Fibroblast of skin of back (primary cell): ENCODE measurements around the gene YAF2. TPM values are rescaled to one million over a fixed set of nuclear protein-coding genes. Genes with fewer than 3 reads are reported as not detected.
A peak's percentile ranks its signal among the peaks of the same experiment; 100 is the strongest.

Experiments
- DNase-seq: peaks from one replicate; pipeline ENCODE4 v3.0.0-alpha.2; 2013
- polyA plus RNA-seq, 2 experiments: library from polyadenylated mRNA; unstranded; fragments of 120-200 nt; gene quantifications; one replicate each; pipeline ENCODE4 v1.2.1, GENCODE V29; 2013; ENCODE audit not compliant: insufficient read length in 2 of 2

YAF2 gene, protein sequence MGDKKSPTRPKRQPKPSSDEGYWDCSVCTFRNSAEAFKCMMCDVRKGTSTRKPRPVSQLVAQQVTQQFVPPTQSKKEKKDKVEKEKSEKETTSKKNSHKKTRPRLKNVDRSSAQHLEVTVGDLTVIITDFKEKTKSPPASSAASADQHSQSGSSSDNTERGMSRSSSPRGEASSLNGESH
- polyA plus RNA-seq (2013, experiment 1 of 2; ENCODE audit: insufficient read length) = 15.2 TPM
- 13.0 TPM for polyA plus RNA-seq (2013, experiment 2 of 2; ENCODE audit: insufficient read length)

- peak; percentile 88 for DNase-seq
Measured at GRCh38 chr12:42238240-42239140, at the start of gene YAF2. Gene YAF2, minus strand, starts transcription at chr12:42238248. Its CDS starts 68 bp downstream, at chr12:42238180.

DNA sequence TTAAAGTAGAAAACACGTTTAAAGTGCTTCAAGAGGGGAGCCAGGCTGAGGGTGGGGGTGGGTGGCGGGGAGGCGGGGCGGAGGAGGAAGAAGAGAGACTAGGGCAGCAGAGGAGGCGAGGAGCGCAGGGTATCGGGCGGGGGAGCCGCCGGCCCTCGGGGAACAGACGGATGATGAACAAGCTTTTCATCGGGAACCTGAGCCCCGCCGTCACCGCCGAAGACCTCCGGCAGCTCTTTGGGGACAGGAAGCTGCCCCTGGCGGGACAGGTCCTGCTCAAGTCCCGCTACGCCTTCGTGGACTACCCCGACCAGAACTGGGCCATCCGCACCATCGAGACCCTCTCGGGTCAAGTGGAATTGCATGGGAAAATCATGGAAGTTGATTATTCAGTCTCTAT, 48.7 kb upstream of the YAF2 start:
- DNase-seq = no peak

GRCh38 chr12:42285431-42285830, 47.4 kb upstream of the YAF2 start:
- no peak for DNase-seq

DNA sequence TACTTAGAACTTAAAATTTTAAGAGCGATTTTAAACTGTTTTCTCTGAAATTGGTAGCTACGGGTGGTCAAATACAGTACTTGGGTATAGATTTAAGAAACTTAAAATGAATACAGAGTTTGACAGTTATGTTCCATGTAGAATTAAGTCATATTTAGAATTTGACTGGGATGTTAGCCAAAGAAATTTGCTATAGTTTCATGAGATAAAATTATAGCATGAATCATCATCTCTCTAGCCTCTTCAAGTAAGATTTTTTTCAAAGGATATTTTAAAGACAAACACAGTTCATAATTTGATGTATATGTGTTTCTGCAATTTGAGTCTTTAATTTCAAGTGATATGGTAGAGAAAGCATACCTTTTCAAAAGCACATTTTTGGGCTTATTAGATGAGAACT, 46.8 kb upstream of the YAF2 start:
- DNase-seq = peak; percentile 59

DNA sequence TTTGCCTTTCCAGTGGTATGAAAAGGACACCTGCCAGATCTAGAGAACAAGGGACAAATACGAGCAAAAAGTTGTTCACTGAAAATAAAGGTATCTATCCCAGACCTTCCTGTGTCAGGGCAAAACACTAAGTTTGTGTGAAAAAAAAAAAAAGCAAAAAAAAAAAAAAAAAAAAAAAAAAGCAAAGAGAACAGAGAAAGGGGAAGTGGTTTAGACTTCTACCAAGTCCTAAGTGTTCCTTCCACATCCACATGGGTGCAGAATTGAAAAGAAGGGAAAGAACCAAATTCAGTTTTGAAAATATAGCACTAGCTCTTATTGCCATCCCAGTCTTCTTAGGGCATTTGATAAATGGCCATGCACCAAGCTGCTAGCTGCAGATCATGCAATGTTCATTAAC, 46.1 kb upstream of the YAF2 start:
- no peak for DNase-seq

GRCh38 chr12:42283739-42284138, 45.7 kb upstream of the YAF2 start:
- no peak for DNase-seq

- DNase-seq = no peak
Measured at GRCh38 chr12:42282294-42282693, 44.2 kb upstream of the YAF2 start.

GRCh38 chr12:42281844-42282243, 43.8 kb upstream of the YAF2 start:
- DNase-seq = no peak

- no peak for DNase-seq
Measured at GRCh38 chr12:42281278-42281677, 43.2 kb upstream of the YAF2 start.

DNA sequence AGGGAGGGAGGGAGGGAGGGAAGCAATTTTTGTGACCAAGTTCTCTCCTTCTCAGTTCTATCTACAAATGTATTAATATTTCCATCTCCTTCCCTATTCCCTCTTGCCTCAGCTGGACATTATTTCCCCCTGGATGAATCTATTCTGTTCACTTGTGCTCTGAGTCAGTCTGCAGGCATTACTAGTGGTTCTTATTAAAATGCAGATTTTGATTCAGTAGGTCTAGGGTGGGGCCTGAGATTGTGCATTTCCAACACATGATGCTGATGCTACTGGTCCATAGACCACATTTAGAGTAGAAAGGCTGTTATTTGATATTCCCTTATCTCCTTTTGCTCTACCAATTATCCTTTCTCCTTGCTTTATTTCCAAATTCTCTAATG, 40.1 kb upstream of the YAF2 start:
- no peak for DNase-seq

- no peak for DNase-seq
Measured at GRCh38 chr12:42277396-42278127, 39.5 kb upstream of the YAF2 start.

GRCh38 chr12:42275499-42275898, 37.5 kb upstream of the YAF2 start:
- DNase-seq = no peak

DNA sequence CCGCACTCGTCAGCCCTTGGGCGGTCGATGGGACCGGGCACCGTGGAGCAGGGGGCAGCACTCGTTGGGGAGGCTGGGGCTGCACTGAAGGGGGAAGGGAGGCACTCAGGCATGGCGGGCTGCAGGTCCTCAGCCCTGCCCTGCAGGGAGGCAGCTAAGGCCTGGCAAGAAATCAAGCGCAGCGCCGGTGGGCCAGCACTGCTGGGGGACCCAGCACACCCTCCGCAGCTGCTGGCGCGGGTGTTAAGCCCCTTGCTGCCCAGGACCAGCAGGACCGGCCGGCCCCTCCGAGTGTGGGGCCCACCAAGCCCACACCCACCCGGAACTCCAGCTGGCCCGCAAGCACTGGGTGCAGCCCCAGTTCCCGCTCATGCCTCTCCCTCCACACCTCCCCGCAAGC, 35.7 kb upstream of the YAF2 start:
- no peak for DNase-seq

GRCh38 chr12:42270596-42270995, 32.5 kb upstream of the YAF2 start:
- DNase-seq = no peak

- DNase-seq = no peak
Measured at GRCh38 chr12:42267413-42268190, 29.6 kb upstream of the YAF2 start.

GRCh38 chr12:42266579-42267230, 28.7 kb upstream of the YAF2 start:
- DNase-seq = no peak

DNA sequence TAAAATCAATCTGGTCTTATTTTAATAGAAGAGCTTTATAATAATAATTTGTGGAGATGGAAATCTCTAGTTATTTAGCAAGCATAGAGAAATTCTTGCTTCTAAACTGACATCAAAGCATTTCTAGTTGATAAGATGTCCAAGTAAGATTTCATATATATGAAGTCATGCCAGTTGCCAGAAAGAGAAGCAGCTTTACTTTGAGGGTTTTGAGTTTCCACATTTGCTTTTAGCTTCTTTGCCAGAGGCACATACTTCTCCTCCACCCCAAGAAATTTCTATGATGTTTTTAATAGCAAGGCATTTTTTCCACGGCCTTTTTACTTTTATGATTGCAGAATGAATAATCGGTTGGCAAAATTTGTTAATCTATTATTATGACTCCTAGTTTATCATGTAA, 24.2 kb upstream of the YAF2 start:
- DNase-seq = no peak

GRCh38 chr12:42261708-42262107, 23.7 kb upstream of the YAF2 start:
- DNase-seq = no peak

DNA sequence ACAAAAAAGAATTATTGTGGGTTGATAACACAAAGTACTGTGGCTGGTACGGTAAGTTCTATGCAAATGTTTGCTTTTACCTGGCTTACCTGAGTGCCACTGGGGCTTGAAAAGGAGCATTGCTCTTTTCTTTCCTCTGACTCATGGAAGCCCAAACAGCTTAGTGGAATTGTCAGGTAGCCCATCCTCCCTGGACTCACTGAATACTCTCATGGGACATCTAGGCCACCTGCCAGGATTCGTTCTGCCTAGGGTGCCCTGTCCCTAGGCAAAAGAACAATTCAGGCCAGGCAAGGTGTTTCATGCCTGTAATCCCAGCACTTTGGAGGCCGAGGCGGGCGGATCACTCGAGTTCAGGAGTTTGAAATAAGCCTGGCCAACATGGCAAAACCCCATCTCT, 22.5 kb upstream of the YAF2 start:
- DNase-seq = no peak

DNA sequence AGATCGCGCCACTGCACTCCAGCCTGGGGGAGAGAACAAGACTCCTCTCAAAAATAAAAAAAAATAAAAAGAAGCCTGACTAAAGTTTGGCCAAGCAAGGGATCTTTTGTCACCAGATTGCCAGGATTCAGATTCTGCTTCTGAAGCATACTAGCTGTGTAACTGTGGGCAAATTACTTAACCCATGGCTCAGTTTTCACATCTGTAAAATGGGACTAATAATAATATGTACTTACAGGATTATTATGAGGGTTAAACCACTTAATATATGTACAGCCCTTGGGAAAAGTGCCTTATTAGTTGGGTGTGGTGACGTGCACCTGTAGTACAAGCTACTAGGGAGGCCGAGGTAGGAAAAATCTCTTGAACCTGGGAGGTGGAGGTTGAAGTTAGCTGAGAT, 21.7 kb upstream of the YAF2 start:
- no peak for DNase-seq

- no peak for DNase-seq
Measured at GRCh38 chr12:42255866-42256261, 17.8 kb upstream of the YAF2 start.
